H9 (cell line): ENCODE measurements around the gene KRT81. TPM values are rescaled to one million over a fixed set of nuclear protein-coding genes. Genes with fewer than 3 reads are reported as not detected.

Source experiments
- DNase-seq: peaks from one replicate; pipeline ENCODE4 v3.0.0-alpha.2; 2017
- H2AFZ ChIP-seq: one replicate; pipeline ENCODE4 v1.6.1; 2013; ENCODE audit warnings: mild to moderate bottlenecking, low read length, control low read depth, moderate library complexity
- H2AK5ac ChIP-seq: 2 replicates; pipeline ENCODE4 v1.6.1; 2013; ENCODE audit warnings: low read length, control low read depth, mixed read lengths; ENCODE audit not compliant: insufficient read length
- H2BK120ac ChIP-seq: one replicate; pipeline ENCODE4 v1.6.1; 2013; ENCODE audit warnings: low read depth, mild to moderate bottlenecking, low read length, control low read depth, inconsistent platforms; ENCODE audit not compliant: poor library complexity, severe bottlenecking
- H2BK12ac ChIP-seq: 2 replicates; pipeline ENCODE4 v1.6.1; 2013; ENCODE audit warnings: low read length, control low read depth, mixed read lengths, low read depth; ENCODE audit not compliant: insufficient read length
- H2BK15ac ChIP-seq: 2 replicates; pipeline ENCODE4 v1.6.1; 2013; ENCODE audit warnings: low read depth, low read length, control low read depth
- H2BK20ac ChIP-seq: one replicate; pipeline ENCODE4 v1.6.1; 2013; ENCODE audit warnings: low read depth, mild to moderate bottlenecking, low read length, control low read depth, inconsistent platforms; ENCODE audit not compliant: poor library complexity, severe bottlenecking
- H2BK5ac ChIP-seq: 2 replicates; pipeline ENCODE4 v1.6.1; 2013; ENCODE audit warnings: low read length, control low read depth, mixed read lengths; ENCODE audit not compliant: insufficient read length
- H3K14ac ChIP-seq: 2 replicates; pipeline ENCODE4 v1.6.1; 2013; ENCODE audit warnings: low read length, control low read depth; ENCODE audit not compliant: insufficient read depth
- H3K18ac ChIP-seq: 2 replicates; pipeline ENCODE4 v1.6.1; 2013; ENCODE audit warnings: low read depth, mild to moderate bottlenecking, mixed read lengths, low read length, control low read depth; ENCODE audit not compliant: insufficient read length
- H3K23ac ChIP-seq: 2 replicates; pipeline ENCODE4 v1.6.1; 2013; ENCODE audit warnings: low read length, control low read depth, mixed read lengths, low read depth; ENCODE audit not compliant: insufficient read length
- H3K23me2 ChIP-seq: 2 replicates; pipeline ENCODE4 v1.6.1; 2013; ENCODE audit warnings: low read depth, mild to moderate bottlenecking, mixed read lengths, low read length, control low read depth; ENCODE audit not compliant: insufficient read length, poor library complexity, severe bottlenecking
- H3K27ac ChIP-seq: 2 replicates; pipeline ENCODE4 v1.5.1; 2013; ENCODE audit warnings: low read length, control low read depth, mixed read lengths, low read depth; ENCODE audit not compliant: insufficient read length
- H3K27me3 ChIP-seq: 2 replicates; pipeline ENCODE4 v1.6.1; 2013; ENCODE audit warnings: low read length, control low read depth, inconsistent platforms; ENCODE audit not compliant: insufficient read depth
- H3K4ac ChIP-seq: 2 replicates; pipeline ENCODE4 v1.6.1; 2013; ENCODE audit warnings: low read depth, mild to moderate bottlenecking, control low read depth, inconsistent platforms, low read length, moderate library complexity
- H3K4me1 ChIP-seq: 2 replicates; pipeline ENCODE4 v1.6.1; 2013; ENCODE audit warnings: low read length, control low read depth, inconsistent platforms; ENCODE audit not compliant: insufficient read depth
- H3K4me2 ChIP-seq: 2 replicates; pipeline ENCODE4 v1.6.1; 2013; ENCODE audit warnings: low read length, control low read depth, mixed read lengths; ENCODE audit not compliant: insufficient read length, insufficient read depth
- H3K56ac ChIP-seq: 2 replicates; pipeline ENCODE4 v1.6.1; 2013; ENCODE audit warnings: low read depth, mild to moderate bottlenecking, mixed read lengths, low read length, control low read depth; ENCODE audit not compliant: insufficient read length
- H3K79me1 ChIP-seq: 2 replicates; pipeline ENCODE4 v1.6.1; 2013; ENCODE audit warnings: low read depth, mild to moderate bottlenecking, moderate library complexity, low read length, control low read depth, inconsistent platforms; ENCODE audit not compliant: insufficient read depth, poor library complexity, severe bottlenecking
- H3K79me2 ChIP-seq: 2 replicates; pipeline ENCODE4 v1.6.1; 2013; ENCODE audit warnings: low read length, control low read depth, inconsistent platforms; ENCODE audit not compliant: insufficient read depth
- H3K9ac ChIP-seq: 2 replicates; pipeline ENCODE4 v1.6.1; 2013; ENCODE audit warnings: low read length, control low read depth, mixed read lengths; ENCODE audit not compliant: insufficient read length; ENCODE audit errors: extremely low read depth
- H3K9me3 ChIP-seq: one replicate; pipeline ENCODE4 v1.6.1; 2013; ENCODE audit warnings: low read depth, low read length, inconsistent platforms; ENCODE audit not compliant: control insufficient read depth
- H3T11ph ChIP-seq: one replicate; pipeline ENCODE4 v1.6.1; 2013; ENCODE audit warnings: mild to moderate bottlenecking, low read length, control low read depth, inconsistent platforms
- H4K20me1 ChIP-seq: one replicate; pipeline ENCODE4 v1.6.1; 2013; ENCODE audit not compliant: control insufficient read depth, insufficient read length, insufficient read depth
- H4K5ac ChIP-seq: 2 replicates; pipeline ENCODE4 v1.6.1; 2013; ENCODE audit warnings: low read depth, mild to moderate bottlenecking, mixed read lengths, low read length, control low read depth; ENCODE audit not compliant: insufficient read length
- H4K8ac ChIP-seq: replicated peaks from 2 replicates; pipeline ENCODE4 v1.6.1; 2013; ENCODE audit warnings: low read length, control low read depth, mixed read lengths, low read depth; ENCODE audit not compliant: insufficient read length
- H4K91ac ChIP-seq: 2 replicates; pipeline ENCODE4 v1.6.1; 2013; ENCODE audit warnings: low read depth, mild to moderate bottlenecking, moderate library complexity, mixed read lengths, low read length, control low read depth; ENCODE audit not compliant: insufficient read length
- H3K27ac Mint-ChIP-seq, 3 experiments: 2 replicates in 2 of 3; 3 replicates in 1 of 3; pipeline ENCODE4 v1.8.0; 2020 to 2021; ENCODE audit warnings: mixed read lengths in 3 of 3, mild to moderate bottlenecking in 1 of 3, moderate library complexity in 1 of 3
- H3K27me3 Mint-ChIP-seq: 2 replicates; pipeline ENCODE4 v1.8.0; 2021; ENCODE audit warnings: low read depth, mild to moderate bottlenecking, moderate library complexity, mixed read lengths
- H3K36me3 Mint-ChIP-seq, 3 experiments: 2 replicates in 2 of 3; 3 replicates in 1 of 3; pipeline ENCODE4 v1.8.0; 2020 to 2021; ENCODE audit warnings: low read depth in 3 of 3, mixed read lengths in 3 of 3; ENCODE audit not compliant: insufficient read depth in 1 of 3
- H3K4me1 Mint-ChIP-seq, 2 experiments: 2 replicates each; pipeline ENCODE4 v1.8.0; 2020; ENCODE audit warnings: mixed read lengths in 2 of 2
- H3K4me3 Mint-ChIP-seq, 2 experiments: 2 replicates in 1 of 2; 3 replicates in 1 of 2; pipeline ENCODE4 v1.8.0; 2020 to 2021; ENCODE audit warnings: mild to moderate bottlenecking in 2 of 2, mixed read lengths in 2 of 2, moderate library complexity in 1 of 2
- H3K9me3 Mint-ChIP-seq, 2 experiments: 2 replicates in 1 of 2; 3 replicates in 1 of 2; pipeline ENCODE4 v1.8.0; 2020; ENCODE audit warnings: mild to moderate bottlenecking in 2 of 2, mixed read lengths in 2 of 2, moderate library complexity in 1 of 2
- WGBS: extraction: QIAGEN DNeasy Blood & Tissue Kit; methylation state at CpG from one replicate; pipeline ENCODE4 v1.1.7; 2013; ENCODE audit warnings: missing lambda C conversion rate, low lambda C conversion rate, mixed read lengths; ENCODE audit not compliant: insufficient read length; ENCODE audit errors: extremely low coverage; 5-methylcytosine and 5-hydroxymethylcytosine counted together
- total RNA-seq: library from RNA; stranded (reverse); gene quantifications from 2 replicates; pipeline ENCODE4 v1.2.1, GENCODE V29; 2021
- TF ChIP-seq, protein P1 (sequence below): fragments of 200-600 bp; sonication (generic); conservative IDR thresholded peaks from 3 replicates; pipeline ENCODE4 v1.8.0; 2021; ENCODE audit warnings: antibody characterized with exemption, mild to moderate bottlenecking

Gene KRT81
- total RNA-seq, 1 experiment from 2014 or later = not detected

DNA sequence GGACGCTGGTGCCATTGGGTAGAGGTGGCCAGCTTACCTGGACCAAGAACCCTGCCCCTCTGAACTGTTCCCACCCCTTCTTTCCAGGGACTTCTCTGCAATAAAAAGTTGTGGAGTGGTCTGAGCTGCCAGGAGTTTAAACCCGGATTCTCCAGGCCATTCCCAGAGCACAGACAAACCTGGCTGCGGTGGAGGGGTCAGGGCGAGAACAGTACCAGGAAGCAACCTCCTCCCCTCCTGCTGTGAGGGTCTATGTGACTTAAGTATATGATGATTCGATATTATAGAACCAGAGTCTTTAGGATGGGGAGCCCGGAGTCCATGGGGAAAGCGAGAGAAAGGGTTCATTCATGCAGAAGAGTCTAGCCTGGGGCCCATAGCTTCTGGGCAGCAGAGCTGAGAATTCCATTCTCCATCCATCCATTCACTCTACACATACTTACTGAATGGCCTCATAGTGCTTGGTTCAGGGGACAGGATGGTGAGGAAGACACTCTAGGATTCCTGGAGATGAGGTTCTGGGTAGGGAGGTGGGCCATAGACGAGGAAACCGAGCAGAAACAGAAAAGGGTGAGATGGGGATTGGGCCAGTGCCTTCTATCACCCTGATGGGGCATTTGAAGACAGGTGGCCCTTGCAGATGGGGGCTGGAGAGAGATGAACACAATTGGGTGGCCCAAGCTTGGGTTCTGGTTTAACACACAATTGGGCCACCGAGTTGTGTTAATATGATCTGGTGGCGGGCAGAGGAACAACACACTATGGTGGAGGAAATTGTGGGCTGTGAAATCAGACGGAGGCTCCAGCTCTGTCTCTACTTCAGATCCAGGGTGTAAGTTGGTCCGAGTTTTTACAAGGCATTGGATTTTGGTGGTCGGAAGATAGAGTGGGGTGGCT lies 11.7 kb downstream of the KRT81 start:
- no peak overlapping the region for H3K18ac ChIP-seq
- H3K4me1 Mint-ChIP-seq = peaks cover 8 to 10% of the 10 kb centered on the region in 2 experiments
- H2AFZ ChIP-seq = no peak overlapping the region
- H3K27ac ChIP-seq = no peak overlapping the region
- no peaks in the 10 kb centered on the region for H3K9me3 ChIP-seq
- peaks cover 5% of the 10 kb centered on the region for H3K23me2 ChIP-seq
- peaks cover 2% of the 10 kb centered on the region for H3K27me3 ChIP-seq
- H3K79me1 ChIP-seq = no peaks in the 10 kb centered on the region
- H3K4me3 Mint-ChIP-seq = no peak overlapping the region
- no peak overlapping the region for H3T11ph ChIP-seq
- no peak overlapping the region for H3K4me2 ChIP-seq
- no peaks in the 10 kb centered on the region for H4K20me1 ChIP-seq
- no peak overlapping the region for H3K23ac ChIP-seq
- no peak overlapping the region for H4K5ac ChIP-seq
- TF ChIP-seq, protein P1, sequence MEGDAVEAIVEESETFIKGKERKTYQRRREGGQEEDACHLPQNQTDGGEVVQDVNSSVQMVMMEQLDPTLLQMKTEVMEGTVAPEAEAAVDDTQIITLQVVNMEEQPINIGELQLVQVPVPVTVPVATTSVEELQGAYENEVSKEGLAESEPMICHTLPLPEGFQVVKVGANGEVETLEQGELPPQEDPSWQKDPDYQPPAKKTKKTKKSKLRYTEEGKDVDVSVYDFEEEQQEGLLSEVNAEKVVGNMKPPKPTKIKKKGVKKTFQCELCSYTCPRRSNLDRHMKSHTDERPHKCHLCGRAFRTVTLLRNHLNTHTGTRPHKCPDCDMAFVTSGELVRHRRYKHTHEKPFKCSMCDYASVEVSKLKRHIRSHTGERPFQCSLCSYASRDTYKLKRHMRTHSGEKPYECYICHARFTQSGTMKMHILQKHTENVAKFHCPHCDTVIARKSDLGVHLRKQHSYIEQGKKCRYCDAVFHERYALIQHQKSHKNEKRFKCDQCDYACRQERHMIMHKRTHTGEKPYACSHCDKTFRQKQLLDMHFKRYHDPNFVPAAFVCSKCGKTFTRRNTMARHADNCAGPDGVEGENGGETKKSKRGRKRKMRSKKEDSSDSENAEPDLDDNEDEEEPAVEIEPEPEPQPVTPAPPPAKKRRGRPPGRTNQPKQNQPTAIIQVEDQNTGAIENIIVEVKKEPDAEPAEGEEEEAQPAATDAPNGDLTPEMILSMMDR = no peak
- H3K4me1 ChIP-seq = no peaks in the 10 kb centered on the region
- H2BK20ac ChIP-seq = no peak overlapping the region
- H2AK5ac ChIP-seq = no peak overlapping the region
- H3K27me3 Mint-ChIP-seq = peaks cover 49% of the 10 kb centered on the region
- H3K79me2 ChIP-seq = no peaks in the 10 kb centered on the region
- no peaks in the 10 kb centered on the region for H3K9me3 Mint-ChIP-seq
- H2BK15ac ChIP-seq = no peak overlapping the region
- DNase-seq = no peak
- no peaks in the 10 kb centered on the region for H3K36me3 Mint-ChIP-seq
- H3K27ac Mint-ChIP-seq = no peak overlapping the region
- no peak overlapping the region for H2BK5ac ChIP-seq
- no peak overlapping the region for H3K56ac ChIP-seq
- H3K9ac ChIP-seq = no peak overlapping the region
- no CpG with 5 or more reads among the region's 14 CpGs for WGBS
- no peak overlapping the region for H3K14ac ChIP-seq
- H4K8ac ChIP-seq = no peak overlapping the region
- H2BK12ac ChIP-seq = no peak overlapping the region
- H3K4ac ChIP-seq = no peak overlapping the region
- H2BK120ac ChIP-seq = no peak overlapping the region
- H4K91ac ChIP-seq = no peak overlapping the region
